ENCODE data around the gene SLC30A5.
"Not testable (repeated sequence)": the region's sequence is repeated elsewhere in the genome, so short reads cannot be mapped to it uniquely, and the experiment has no call there.

Gene SLC30A5

GRCh38 chr5:69093771-69094482 lies at the start of gene SLC30A5:
Gene SLC30A5 (plus strand): TSS chr5:69094014. CDS start chr5:69094256, 242 bp downstream.
- DNase-seq, result peak; percentile 89 to 94 (median 90)

- DNase-seq, result not testable (repeated sequence)
These were observed 48.6 kb upstream of the SLC30A5 start for GRCh38 chr5:69045213-69045612.

- no peak for DNase-seq
These were observed 47.3 kb upstream of the SLC30A5 start for GRCh38 chr5:69046375-69046957.

GRCh38 chr5:69048230-69048629 lies 45.6 kb upstream of the SLC30A5 start:
- DNase-seq, result no peak

- no peak for DNase-seq
These were observed 44.7 kb upstream of the SLC30A5 start for GRCh38 chr5:69049151-69049550.

GRCh38 chr5:69049796-69050195 lies 44.0 kb upstream of the SLC30A5 start:
- no peak for DNase-seq

- DNase-seq, result no peak
These were observed 43.6 kb upstream of the SLC30A5 start for GRCh38 chr5:69050214-69050613.

- no peak for DNase-seq
These were observed 41.6 kb upstream of the SLC30A5 start for GRCh38 chr5:69052181-69052580.

GRCh38 chr5:69074664-69075521 lies 18.9 kb upstream of the SLC30A5 start:
- DNase-seq, result no peak

- no peak for DNase-seq
These were observed 18.2 kb upstream of the SLC30A5 start for GRCh38 chr5:69075522-69076179.

- no peak for DNase-seq
These were observed 14.8 kb upstream of the SLC30A5 start for GRCh38 chr5:69078921-69079540.

- DNase-seq, result no peak
These were observed 14.3 kb upstream of the SLC30A5 start for GRCh38 chr5:69079556-69079955.

- DNase-seq, result no peak
These were observed 10.4 kb upstream of the SLC30A5 start for GRCh38 chr5:69083412-69083811.

GRCh38 chr5:69084195-69084594 lies 9.6 kb upstream of the SLC30A5 start:
- no peak for DNase-seq

GRCh38 chr5:69084903-69085302 lies 8.9 kb upstream of the SLC30A5 start:
- DNase-seq, result no peak

- DNase-seq, result no peak
These were observed 7.6 kb upstream of the SLC30A5 start for GRCh38 chr5:69086206-69086605.

- DNase-seq, result not testable (repeated sequence)
These were observed 5.8 kb upstream of the SLC30A5 start for GRCh38 chr5:69088006-69088405.

- DNase-seq, result no peak
These were observed 3.7 kb upstream of the SLC30A5 start for GRCh38 chr5:69090158-69090557.

- DNase-seq, result no peak
These were observed 2.0 kb upstream of the SLC30A5 start for GRCh38 chr5:69091771-69092170.

- no peak for DNase-seq
These were observed 845 bp upstream of the SLC30A5 start for GRCh38 chr5:69092969-69093368.

- no peak for DNase-seq
These were observed 5.5 kb downstream of the SLC30A5 start for GRCh38 chr5:69099302-69099701.

GRCh38 chr5:69103521-69103920 lies 9.7 kb downstream of the SLC30A5 start:
- no peak for DNase-seq

Measured in activated naive CD4-positive, alpha-beta T cell (primary cell).